GM18507 (cell line): ENCODE results near the gene PLAAT2.
"Not testable (repeated sequence)": the region's sequence is repeated elsewhere in the genome, so short reads cannot be mapped to it uniquely, and the experiment has no call there.

Experiments
- DNase-seq: peaks from one replicate; pipeline ENCODE4 v3.0.0; 2011; ENCODE audit warnings: low read depth; ENCODE audit not compliant: insufficient read length; ENCODE audit errors: extremely low spot score
- FAIRE-seq: peaks from 2 replicates; lab custom pipeline; 2011; peaks lifted over from hg19 to GRCh38; lab: Jason Lieb, UNC

PLAAT2 gene

DNA sequence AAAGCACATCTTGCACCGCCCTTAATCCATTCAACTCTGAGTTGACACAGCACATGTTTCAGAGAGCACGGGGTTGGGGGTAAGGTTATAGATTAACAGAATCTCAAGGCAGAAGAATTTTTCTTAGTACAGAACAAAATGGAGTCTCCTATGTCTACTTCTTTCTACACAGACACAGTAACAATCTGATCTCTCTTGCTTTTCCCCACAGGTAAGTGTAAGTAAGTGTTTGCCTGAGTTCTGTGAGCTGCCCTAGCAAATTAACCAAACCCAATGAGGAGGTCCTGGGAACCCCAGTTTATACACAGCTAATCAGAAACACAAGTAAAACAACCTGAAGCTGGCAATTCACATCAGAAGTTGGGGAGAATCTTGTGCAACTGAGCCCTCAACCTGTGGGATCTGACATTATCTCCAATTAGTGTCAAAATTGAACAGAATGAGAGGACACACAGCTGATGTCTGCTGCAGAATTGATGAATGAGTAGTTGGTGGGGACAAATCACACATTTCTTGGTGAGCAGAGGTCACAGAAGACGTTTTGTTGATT, 34.4 kb downstream of the PLAAT2 start:
- not testable (repeated sequence) for DNase-seq, FAIRE-seq

- FAIRE-seq, DNase-seq: not testable (repeated sequence)
These were observed 35.0 kb downstream of the PLAAT2 start for GRCh38 chr11:63528156-63528555.

GRCh38 chr11:63527667-63528066, 35.5 kb downstream of the PLAAT2 start:
- FAIRE-seq = no peak
- no peak for DNase-seq

DNA sequence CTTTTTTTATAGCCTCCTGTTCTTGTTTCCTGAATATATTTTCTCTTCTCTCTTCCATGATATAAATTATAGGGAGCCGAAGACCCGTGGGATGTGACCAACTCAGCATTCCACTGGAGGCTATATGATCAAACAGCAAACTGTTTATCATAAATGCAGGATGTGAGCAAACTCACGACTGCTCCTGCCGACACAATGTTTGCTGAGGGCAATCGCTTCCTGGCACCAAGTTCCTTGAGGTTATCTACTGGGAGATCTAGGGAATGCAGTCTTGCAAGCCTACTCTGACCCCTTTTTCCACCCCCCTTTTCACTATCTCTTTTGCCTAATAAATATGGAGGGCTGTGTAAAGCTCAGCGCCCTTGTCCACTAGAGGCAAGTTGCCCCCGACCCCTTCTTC, 40.0 kb downstream of the PLAAT2 start:
- no peak for DNase-seq
- FAIRE-seq = no peak

GRCh38 chr11:63521896-63522295, 41.3 kb downstream of the PLAAT2 start:
- FAIRE-seq (no peak), DNase-seq (no peak)

DNA sequence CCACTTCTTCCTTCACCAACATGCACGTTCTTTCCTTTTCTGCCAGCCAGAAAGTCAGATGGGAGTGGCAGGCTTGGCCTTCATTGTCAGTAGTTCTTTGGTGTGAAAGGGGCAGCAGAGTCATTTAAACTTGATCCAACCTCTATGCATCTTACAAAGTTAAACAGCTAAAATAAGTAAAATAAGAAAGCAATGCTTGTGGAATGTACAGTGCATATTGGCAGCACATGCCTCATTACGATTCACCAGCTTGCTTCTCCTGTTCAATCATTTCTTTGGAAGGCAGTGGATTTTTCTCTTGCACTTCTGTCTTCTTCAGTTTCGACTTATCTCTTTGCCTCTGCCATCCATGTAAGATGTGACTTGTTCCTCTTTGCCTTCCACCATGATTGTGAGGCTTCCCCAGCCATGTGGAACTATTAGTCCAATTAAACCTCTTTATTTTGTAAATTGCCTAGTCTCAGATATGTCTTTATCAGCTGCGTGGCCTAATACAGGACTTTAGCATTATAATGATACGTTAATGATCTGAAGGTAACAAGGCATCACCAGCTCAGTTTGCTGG, 42.5 kb downstream of the PLAAT2 start:
- DNase-seq (no peak), FAIRE-seq (no peak)

- DNase-seq = no peak
- no peak for FAIRE-seq
These were observed 44.6 kb downstream of the PLAAT2 start for GRCh38 chr11:63518548-63518947.

GRCh38 chr11:63517156-63517555, 46.0 kb downstream of the PLAAT2 start:
- FAIRE-seq = no peak

GRCh38 chr11:63516109-63516508, 47.1 kb downstream of the PLAAT2 start:
- FAIRE-seq (no peak), DNase-seq (no peak)

More at GRCh38 chr11:63517156-63517555, 46.0 kb downstream of the PLAAT2 start:
- DNase-seq = no peak

DNA sequence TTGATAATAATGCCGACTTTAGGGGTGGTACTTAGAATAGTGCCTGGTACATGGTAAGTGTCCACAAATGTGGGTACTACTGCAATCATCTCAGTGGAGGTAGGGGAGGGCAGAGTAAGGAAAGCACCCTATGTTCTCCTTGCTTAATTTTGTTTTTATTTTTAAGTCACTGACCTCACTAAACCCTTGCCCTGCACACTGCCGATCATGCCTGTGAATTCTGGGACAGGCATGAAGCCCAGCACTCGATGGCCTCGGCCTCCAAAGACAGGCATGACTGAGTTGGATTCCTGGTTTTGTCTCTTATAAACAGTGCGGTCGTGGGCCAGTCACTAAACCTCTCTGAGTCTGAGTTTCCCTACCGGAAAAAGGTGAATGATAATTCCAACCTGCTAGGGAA, 50.4 kb downstream of the PLAAT2 start:
- FAIRE-seq = no peak

GRCh38 chr11:63511048-63511748, 52.0 kb downstream of the PLAAT2 start:
- DNase-seq (no peak), FAIRE-seq (no peak)

More for the DNA sequence above, 50.4 kb downstream of the PLAAT2 start:
- DNase-seq = no peak

- no peak for DNase-seq
These were observed 52.7 kb downstream of the PLAAT2 start for GRCh38 chr11:63510360-63511047.

GRCh38 chr11:63508745-63509144, 54.4 kb downstream of the PLAAT2 start:
- DNase-seq (no peak), FAIRE-seq (no peak)

More at GRCh38 chr11:63510360-63511047, 52.7 kb downstream of the PLAAT2 start:
- FAIRE-seq = no peak

DNA sequence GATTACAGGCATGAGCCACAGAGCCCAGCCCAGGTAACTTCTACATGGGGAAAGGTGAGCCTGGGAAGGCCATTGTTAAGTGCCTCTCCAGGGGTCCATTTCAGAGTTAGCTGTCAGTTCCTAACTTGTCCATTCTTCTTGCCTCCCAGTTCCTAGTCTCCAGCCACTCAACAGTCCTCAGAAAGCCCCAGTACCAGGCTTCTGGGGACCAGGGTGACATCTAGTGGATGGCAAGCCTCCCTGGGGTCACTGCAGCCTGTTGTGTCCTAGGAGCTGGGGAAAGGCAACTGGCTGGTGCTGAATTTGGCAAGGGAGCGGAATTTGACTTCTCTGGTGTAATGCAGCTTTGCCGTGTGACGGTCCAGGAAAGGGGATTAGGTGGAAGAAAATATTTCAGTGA, 55.2 kb downstream of the PLAAT2 start:
- no peak for FAIRE-seq
- DNase-seq = no peak

GRCh38 chr11:63507511-63507910, 55.7 kb downstream of the PLAAT2 start:
- DNase-seq = no peak
- no peak for FAIRE-seq

DNA sequence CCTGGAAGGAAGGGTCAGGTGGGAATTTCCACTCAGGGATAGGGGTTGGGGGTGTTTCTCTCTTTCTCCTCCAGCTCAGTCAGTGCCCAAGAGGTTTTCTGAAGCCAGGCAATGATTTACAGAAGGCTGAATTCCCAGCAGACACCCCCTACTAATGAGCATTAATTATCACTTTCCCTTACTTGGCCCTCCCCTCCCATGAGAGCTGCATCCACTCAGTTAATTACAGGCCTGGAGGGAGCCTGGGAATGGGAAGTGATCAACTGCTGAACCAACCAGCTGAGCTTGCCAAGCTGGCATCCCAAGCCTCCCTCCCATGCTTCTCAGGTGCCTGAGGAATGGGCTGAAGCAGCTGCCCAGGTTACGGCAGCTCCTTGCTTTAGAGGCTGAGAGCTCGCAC, 56.3 kb downstream of the PLAAT2 start:
- FAIRE-seq = no peak
- no peak for DNase-seq

DNA sequence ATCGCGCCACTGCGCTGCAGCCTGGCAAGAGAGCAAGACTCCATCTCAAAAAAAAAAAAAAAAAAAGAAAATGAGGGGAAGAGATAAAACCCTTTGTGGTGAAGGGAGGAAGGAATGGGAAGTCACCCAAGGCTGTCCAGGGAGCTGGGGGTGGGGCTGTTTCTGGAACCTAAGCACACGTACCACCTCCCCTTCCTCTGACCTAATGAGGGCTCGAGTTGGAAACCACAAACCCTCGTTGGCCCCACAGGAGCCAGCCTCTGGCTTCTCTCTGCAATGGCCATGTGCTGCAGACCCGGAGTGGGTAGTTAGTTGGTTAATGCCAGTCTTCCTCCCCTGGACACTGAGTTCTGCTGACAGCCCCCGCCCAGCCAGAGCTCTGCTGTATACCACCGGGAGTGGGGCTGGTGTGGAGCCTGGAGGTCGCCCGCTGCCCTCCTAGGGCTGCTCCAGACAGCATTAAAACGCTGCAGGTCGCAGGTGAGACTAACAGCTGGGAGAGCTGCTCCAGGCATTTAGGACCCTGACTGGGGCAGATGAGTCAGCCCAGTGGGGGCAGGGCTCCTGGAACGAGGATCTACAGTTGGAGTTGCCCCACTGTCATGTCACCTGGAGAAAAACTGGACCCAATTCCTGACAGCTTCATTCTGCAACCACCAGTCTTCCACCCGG, 57.2 kb downstream of the PLAAT2 start, which contains the start of gene LGALS12:
LGALS12 (plus strand) TSS at position 228 of the 672 bp plus-strand sequence; CDS start at position 603, 375 bp downstream.
- no peak for DNase-seq
- FAIRE-seq = no peak

DNA sequence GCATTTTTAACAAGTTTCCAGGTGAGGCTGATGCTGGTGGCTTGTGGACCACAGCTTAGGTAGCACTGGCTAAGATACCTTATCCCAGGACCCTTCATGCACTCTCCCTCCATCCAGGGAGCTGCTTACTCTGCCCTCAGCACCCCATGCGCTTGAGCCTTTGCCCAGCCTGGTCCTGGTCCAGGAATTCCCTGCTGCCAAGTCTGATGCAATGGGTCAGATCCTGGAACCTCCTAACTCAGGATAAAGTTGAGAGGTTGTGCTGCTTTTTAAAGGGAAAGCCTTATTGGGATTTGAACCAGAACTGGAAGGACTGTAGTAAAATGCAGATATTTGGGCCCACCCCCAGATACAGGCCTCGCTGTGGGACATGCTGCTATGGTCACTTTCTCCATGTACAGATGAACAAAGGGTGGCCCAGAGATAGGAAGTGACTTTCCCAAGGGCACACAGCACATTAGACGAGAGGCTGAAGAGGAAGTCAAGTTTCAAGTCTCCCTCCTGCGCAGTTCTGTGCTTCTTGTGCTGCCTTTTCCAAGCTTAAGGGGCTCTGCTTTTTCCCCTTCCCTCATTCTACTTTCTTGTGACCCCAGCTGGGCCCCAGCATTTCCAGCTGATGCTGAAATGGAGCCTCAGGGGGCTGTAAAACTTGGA, 58.1 kb downstream of the PLAAT2 start:
- FAIRE-seq (no peak), DNase-seq (no peak)

GRCh38 chr11:63504054-63504453, 59.1 kb downstream of the PLAAT2 start:
- FAIRE-seq (no peak), DNase-seq (no peak)
